ENCODE results near the gene LAMP1. TPM values are rescaled to one million over a fixed set of nuclear protein-coding genes. Genes with fewer than 3 reads are reported as not detected.
"Not testable (repeated sequence)": the region's sequence is repeated elsewhere in the genome, so short reads cannot be mapped to it uniquely, and the experiment has no call there.

The LAMP1 gene
- total RNA-seq, 6 experiments from 2014 or later, result 154 to 233 (median 197) TPM

DNA sequence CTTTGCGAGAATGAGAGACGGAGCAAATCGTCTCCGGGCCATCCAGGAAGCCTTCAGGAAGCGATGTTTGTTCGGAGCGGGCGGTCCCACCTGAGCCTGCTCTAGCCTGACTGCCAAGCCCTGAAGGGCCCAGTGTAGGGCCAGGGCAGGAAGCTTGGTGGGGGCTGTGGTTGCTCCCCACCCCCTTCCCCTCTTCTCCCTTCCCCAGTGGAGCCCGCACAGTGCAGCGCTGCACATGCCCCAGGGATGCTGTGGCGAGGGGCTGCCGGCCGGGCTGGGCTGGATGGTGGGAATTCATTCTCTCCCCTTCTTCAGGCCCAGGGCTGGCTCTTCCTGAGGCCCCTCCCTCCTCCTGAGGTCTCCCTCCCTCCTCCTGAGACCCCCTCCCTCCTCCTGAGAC is 74.0 kb downstream of the LAMP1 start:
- no peak for ATAC-seq
- no peaks in the 10 kb centered on the region for H3K9me3 ChIP-seq
- 100% methylated on average over 2 of the region's 13 CpGs for WGBS (ENCODE audit: insufficient coverage, low coverage, low lambda C conversion rate, missing lambda C conversion rate)
- no peaks in the 10 kb centered on the region for H3K27me3 ChIP-seq
- H3K4me3 ChIP-seq, result no peak overlapping the region
- H3K4me1 ChIP-seq, result no peaks in the 10 kb centered on the region
- H3K36me3 ChIP-seq, result no peaks in the 10 kb centered on the region
- intact Hi-C loops (cut with DNase I), result loop anchor here in 1 of 2 donors (10.0 kb wide), 1 partner anchor 86 kb away; no protein-coding TSS in a partner anchor
- peak in 1 of 3 donors; percentile 37 for DNase-seq
- TF ChIP-seq POLR2A (IDR thresholded peaks at IDR 0.05), result no peak
- TF ChIP-seq, protein P1, sequence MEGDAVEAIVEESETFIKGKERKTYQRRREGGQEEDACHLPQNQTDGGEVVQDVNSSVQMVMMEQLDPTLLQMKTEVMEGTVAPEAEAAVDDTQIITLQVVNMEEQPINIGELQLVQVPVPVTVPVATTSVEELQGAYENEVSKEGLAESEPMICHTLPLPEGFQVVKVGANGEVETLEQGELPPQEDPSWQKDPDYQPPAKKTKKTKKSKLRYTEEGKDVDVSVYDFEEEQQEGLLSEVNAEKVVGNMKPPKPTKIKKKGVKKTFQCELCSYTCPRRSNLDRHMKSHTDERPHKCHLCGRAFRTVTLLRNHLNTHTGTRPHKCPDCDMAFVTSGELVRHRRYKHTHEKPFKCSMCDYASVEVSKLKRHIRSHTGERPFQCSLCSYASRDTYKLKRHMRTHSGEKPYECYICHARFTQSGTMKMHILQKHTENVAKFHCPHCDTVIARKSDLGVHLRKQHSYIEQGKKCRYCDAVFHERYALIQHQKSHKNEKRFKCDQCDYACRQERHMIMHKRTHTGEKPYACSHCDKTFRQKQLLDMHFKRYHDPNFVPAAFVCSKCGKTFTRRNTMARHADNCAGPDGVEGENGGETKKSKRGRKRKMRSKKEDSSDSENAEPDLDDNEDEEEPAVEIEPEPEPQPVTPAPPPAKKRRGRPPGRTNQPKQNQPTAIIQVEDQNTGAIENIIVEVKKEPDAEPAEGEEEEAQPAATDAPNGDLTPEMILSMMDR (IDR thresholded peaks at IDR 0.05), result no peak
- H3K27ac ChIP-seq, result no peak overlapping the region

DNA sequence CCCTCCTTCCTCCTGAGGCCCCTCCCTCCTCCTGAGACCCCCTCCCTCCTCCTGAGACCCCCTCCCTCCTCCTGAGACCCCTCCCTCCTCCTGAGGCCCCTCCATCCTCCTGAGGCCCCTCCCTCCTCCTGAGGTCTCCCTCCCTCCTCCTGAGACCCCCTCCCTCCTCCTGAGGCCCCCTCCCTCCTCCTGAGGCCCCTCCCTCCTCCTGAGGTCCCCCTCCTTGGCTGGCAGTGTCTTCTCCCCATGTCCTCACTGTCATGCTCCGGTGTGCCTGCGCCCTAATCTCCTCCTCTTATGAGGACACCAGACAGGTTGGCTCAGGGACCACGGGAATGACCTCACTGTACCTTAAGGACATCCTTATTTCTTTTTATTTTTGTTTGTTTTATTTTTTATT is 74.7 kb downstream of the LAMP1 start:
- not testable (repeated sequence) for H3K4me1 ChIP-seq, H3K36me3 ChIP-seq, H3K27ac ChIP-seq, ATAC-seq, H3K9me3 ChIP-seq, H3K27me3 ChIP-seq, H3K4me3 ChIP-seq
- peak in 1 of 3 donors; percentile 29 for DNase-seq
- intact Hi-C loops (cut with DNase I), result loop anchor here in 1 of 2 donors (10.0 kb wide), 1 partner anchor 87 kb away; no protein-coding TSS in a partner anchor
- 82% methylated on average over 3 of the region's 3 CpGs for WGBS (ENCODE audit: insufficient coverage, low coverage, low lambda C conversion rate, missing lambda C conversion rate)

Small RNA genes within 50 kb of the gene (microRNA-seq; reads per million reads assigned to microRNA genes)
- gene MIR8075, result 0 reads per million in 2 donors

Small RNA genes within 50 kb of the gene (small RNA-seq; reads per million reads assigned to genes)
- gene MIR8075, result 0 reads per million in 2 experiments

Other genes with a start within 250 kb of the LAMP1 start
- gene F7, start 191.4 kb upstream of the LAMP1 start, total RNA-seq, result 100 to 1,000 TPM in 2 of 6 experiments, 10 to 100 TPM in 4; 42.9 to 147 (median 84.2) TPM
- 100 to 1,000 TPM; 108 to 157 (median 132) TPM for gene F10, start 174.4 kb upstream of the LAMP1 start, total RNA-seq
- 10 to 100 TPM; 11.2 to 71.2 (median 56.9) TPM for gene PROZ, start 138.6 kb upstream of the LAMP1 start, total RNA-seq
- 10 to 100 TPM; 15.1 to 24.9 (median 19.4) TPM for gene PCID2, start 88.6 kb upstream of the LAMP1 start, total RNA-seq
- gene CUL4A, start 87.6 kb upstream of the LAMP1 start, total RNA-seq, result 10 to 100 TPM; 29.2 to 75.8 (median 39.5) TPM
- 10 to 100 TPM; 18.5 to 41.3 (median 30.8) TPM for gene GRTP1, start 66.9 kb downstream of the LAMP1 start, total RNA-seq
- 1 to 10 TPM in 4 of 6 experiments, under 1 TPM in 2; 0.37 to 1.7 (median 1.1) TPM for gene ADPRHL1, start 156.2 kb downstream of the LAMP1 start, total RNA-seq
- gene DCUN1D2, start 193.5 kb downstream of the LAMP1 start, total RNA-seq, result 10 to 100 TPM in 3 of 6 experiments, 1 to 10 TPM in 3; 6.1 to 11.7 (median 9.3) TPM

All from right lobe of liver (tissue), 6 donors.